Keratinocyte (primary cell): ENCODE measurements around the gene PXDN.

ENCODE experiments used
- CTCF ChIP-seq, 3 experiments: IDR thresholded peaks in 1 of 3; conservative IDR thresholded peaks in 1 of 3; optimal IDR thresholded peaks in 1 of 3; 2 replicates in 2 of 3; 3 replicates in 1 of 3; pipeline versions ENCODE3 to v1.5.1; 2011; ENCODE audit warnings: low read length in 3 of 3, mild to moderate bottlenecking in 3 of 3, moderate library complexity in 2 of 3, control low read depth in 1 of 3, inconsistent platforms in 1 of 3; ENCODE audit not compliant: insufficient read depth in 2 of 3; ENCODE audit errors: extremely low read depth in 1 of 3
- EZH2 ChIP-seq: IDR thresholded peaks from one replicate; pipeline ENCODE4 v1.6.1; 2012; ENCODE audit warnings: inconsistent platforms, mild to moderate bottlenecking, low read length, moderate library complexity

GRCh38 chr2:1709946-1710560 lies 34.3 kb downstream of the PXDN start:
- TF ChIP-seq CTCF (optimal IDR thresholded peaks at IDR 0.05 in 1 of 3, IDR thresholded peaks at IDR 0.05 in 1 of 3, conservative IDR thresholded peaks at IDR 0.05 in 1 of 3; ENCODE audit: extremely low read depth in 1 of 3, insufficient read depth in 2 of 3, low read length in 3 of 3), result no peak
- no peak for TF ChIP-seq EZH2
